Measurements from ENCODE around the gene NUMA1.

DNA sequence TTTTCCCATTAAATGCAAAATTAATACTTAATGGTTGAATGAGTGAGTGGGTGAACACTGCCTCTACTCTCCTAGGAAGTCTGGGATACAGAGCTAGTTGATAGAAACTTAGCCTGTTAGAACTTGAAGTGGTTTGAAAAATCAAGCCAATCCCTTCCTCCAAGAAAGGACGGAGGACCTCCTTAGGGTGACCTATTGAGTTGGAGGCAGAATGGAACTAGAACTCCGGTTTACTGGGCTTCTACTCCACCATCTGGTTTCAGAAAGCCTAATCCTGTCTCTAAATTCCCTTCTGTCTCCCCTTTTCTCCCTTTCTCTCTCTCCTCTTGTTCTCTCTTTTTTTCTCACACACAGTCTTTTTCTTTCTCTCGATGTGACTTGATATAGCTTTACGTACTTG lies 101.2 kb downstream of the NUMA1 start:
- TF ChIP-seq TAF1 (IDR thresholded peaks at IDR 0.05; ENCODE audit: borderline replicate concordance, insufficient read depth, low read length) (no peak), POLR2AphosphoS5 (IDR thresholded peaks at IDR 0.05; ENCODE audit: low read depth, low read length) (no peak), SIN3A (IDR thresholded peaks at IDR 0.05; ENCODE audit: borderline replicate concordance, insufficient read depth, low read length) (no peak), FOXP2 (optimal IDR thresholded peaks at IDR 0.05; ENCODE audit: borderline replicate concordance, extremely low read depth, extremely low read length, insufficient read depth) (no peak)
- TF ChIP-seq, protein P1, sequence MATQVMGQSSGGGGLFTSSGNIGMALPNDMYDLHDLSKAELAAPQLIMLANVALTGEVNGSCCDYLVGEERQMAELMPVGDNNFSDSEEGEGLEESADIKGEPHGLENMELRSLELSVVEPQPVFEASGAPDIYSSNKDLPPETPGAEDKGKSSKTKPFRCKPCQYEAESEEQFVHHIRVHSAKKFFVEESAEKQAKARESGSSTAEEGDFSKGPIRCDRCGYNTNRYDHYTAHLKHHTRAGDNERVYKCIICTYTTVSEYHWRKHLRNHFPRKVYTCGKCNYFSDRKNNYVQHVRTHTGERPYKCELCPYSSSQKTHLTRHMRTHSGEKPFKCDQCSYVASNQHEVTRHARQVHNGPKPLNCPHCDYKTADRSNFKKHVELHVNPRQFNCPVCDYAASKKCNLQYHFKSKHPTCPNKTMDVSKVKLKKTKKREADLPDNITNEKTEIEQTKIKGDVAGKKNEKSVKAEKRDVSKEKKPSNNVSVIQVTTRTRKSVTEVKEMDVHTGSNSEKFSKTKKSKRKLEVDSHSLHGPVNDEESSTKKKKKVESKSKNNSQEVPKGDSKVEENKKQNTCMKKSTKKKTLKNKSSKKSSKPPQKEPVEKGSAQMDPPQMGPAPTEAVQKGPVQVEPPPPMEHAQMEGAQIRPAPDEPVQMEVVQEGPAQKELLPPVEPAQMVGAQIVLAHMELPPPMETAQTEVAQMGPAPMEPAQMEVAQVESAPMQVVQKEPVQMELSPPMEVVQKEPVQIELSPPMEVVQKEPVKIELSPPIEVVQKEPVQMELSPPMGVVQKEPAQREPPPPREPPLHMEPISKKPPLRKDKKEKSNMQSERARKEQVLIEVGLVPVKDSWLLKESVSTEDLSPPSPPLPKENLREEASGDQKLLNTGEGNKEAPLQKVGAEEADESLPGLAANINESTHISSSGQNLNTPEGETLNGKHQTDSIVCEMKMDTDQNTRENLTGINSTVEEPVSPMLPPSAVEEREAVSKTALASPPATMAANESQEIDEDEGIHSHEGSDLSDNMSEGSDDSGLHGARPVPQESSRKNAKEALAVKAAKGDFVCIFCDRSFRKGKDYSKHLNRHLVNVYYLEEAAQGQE (IDR thresholded peaks at IDR 0.05; ENCODE audit: insufficient read depth in 1 of 2, low read depth in 2 of 2, low read length in 2 of 2), result no peak
